ENCODE measurements around the gene NHLRC4.

Gene NHLRC4

GRCh38 chr16:554640-555365, 12.0 kb upstream of the NHLRC4 start:
- no peak for DNase-seq

GRCh38 chr16:555528-556473, 11.0 kb upstream of the NHLRC4 start:
- DNase-seq: no peak

- DNase-seq: no peak
These were observed 10.2 kb upstream of the NHLRC4 start for GRCh38 chr16:556474-557173.

- no peak for DNase-seq
These were observed 9.1 kb upstream of the NHLRC4 start for GRCh38 chr16:557463-558297.

GRCh38 chr16:558298-559020, 8.3 kb upstream of the NHLRC4 start:
- DNase-seq: no peak

GRCh38 chr16:559021-559380, 7.8 kb upstream of the NHLRC4 start:
- DNase-seq: no peak

GRCh38 chr16:559411-560203, 7.2 kb upstream of the NHLRC4 start:
- DNase-seq: no peak

- DNase-seq: no peak
These were observed 6.6 kb upstream of the NHLRC4 start, which contains the start of gene PRR35 for GRCh38 chr16:560204-560700. PRR35 (plus strand) TSS chr16:560394; CDS start chr16:563295, 2,901 bp downstream.

GRCh38 chr16:560701-561412, 5.9 kb upstream of the NHLRC4 start:
- DNase-seq: no peak

- no peak for DNase-seq
These were observed 5.4 kb upstream of the NHLRC4 start for GRCh38 chr16:561413-561794.

- no peak for DNase-seq
These were observed 4.6 kb upstream of the NHLRC4 start for GRCh38 chr16:561957-562938.

GRCh38 chr16:563072-563644, 3.6 kb upstream of the NHLRC4 start:
- DNase-seq: no peak

- DNase-seq: no peak
These were observed 2.0 kb upstream of the NHLRC4 start for GRCh38 chr16:564690-565418.

GRCh38 chr16:565419-566330, 1.1 kb upstream of the NHLRC4 start:
- no peak for DNase-seq

- no peak for DNase-seq
These were observed 810 bp downstream of the NHLRC4 start for GRCh38 chr16:567373-568256.

Data from activated CD4-positive, alpha-beta T cell treated with anti-CD3 and anti-CD28 coated beads, Interleukin-2, amount 50 U/mL, for 48 hours (primary cell).